SW480 (cell line): ENCODE results near the gene TMEM63B.
"Not testable (repeated sequence)": the region's sequence is repeated elsewhere in the genome, so short reads cannot be mapped to it uniquely, and the experiment has no call there.

Experiments used
- DNase-seq: peaks from one replicate; pipeline ENCODE4 v3.0.0-alpha.2; 2016; ENCODE audit warnings: low spot score

TMEM63B gene

DNA sequence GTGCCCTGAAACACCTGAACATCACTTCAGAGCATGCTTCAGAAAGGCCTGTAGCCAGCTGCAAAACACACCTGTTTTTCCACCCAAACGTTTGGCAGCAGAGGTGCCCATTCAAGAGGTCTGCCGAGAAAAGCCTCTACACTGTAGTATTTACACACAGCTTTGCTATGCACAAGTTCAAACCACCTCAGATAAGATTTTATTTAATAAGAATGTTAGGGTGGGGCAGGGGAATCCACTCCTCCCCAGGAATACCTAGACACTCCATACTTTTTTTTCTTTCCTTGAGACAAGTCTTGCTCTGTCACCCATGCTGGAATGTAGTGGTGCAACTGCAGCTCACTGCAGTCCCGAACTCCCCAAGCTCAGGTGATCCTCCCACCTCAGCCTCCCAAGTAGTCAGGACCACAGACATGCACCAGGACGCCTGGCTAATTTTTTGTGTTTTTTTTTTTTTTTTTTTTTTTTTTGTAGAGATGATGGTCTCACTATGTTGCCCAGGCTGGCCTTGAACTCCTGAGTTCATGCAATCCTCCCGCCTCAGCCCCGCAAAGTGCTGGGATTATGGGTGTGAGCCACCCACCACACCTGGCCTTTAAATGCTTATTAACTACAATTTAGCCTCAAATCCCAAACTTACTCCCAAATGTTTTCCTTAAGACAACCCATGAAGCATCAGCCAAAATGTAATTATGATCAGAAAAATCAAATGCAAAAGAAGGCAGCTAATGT lies 9.8 kb upstream of the TMEM63B start:
- DNase-seq = no peak

DNA sequence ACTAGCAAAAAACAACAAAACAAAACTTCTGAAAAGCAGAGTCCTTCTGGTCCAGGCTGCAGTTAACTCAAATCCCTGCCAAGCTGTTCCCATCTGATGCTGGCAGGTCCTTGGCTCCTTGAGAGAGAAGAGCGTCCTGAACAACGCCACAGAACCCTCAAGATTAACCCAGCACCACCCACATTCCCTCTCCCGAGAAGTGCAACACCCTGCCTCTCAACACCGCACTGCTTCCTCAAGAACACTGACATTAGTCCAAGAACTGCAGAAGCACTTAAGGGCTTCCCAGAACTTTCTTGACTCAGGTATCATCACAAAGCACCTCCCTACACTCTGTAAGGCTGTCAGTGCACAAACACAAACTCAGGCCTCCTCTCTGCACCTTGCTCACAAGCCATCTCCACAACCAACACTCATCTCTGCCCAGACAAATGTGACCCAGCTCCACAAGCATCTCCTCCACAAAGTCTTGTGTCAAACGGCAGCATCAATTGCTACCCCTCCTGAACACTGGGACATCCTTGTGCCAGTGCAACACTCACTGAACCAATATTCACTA lies 7.6 kb upstream of the TMEM63B start:
- DNase-seq = no peak

DNA sequence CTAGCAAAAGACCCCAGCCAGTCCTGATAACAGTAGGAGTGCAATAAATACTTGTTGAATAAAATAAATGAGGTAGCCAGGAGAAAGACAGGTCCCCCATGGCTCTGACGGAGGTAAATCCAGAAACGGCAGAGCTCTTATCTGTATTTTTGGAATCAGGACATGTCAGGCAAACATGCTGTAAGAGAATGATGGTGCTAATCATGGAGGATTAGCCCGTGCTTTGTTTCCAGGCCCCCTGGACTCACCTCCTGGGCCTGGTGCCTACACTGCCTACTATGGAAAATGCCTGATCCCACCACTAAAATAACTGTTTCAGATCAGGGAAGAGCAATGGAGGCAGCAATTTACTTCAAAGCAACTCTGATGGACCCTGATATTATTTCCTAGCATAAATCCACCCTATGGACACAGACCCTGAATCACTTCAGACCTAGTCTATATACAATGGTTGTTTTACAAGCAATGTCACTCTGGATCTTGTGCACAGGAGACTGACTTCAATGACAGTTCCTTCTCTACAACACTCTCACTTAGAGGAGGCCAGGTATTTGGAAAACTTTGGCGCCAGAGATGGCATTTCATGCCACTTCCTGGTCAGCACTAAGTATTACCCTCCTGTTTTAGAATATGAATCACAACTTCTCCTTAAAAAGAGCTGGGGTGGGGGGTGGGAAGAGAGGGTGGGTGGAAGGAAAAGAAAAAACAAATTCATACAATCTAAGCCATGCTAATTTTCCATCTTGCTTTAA lies 6.5 kb upstream of the TMEM63B start:
- no peak for DNase-seq

DNA sequence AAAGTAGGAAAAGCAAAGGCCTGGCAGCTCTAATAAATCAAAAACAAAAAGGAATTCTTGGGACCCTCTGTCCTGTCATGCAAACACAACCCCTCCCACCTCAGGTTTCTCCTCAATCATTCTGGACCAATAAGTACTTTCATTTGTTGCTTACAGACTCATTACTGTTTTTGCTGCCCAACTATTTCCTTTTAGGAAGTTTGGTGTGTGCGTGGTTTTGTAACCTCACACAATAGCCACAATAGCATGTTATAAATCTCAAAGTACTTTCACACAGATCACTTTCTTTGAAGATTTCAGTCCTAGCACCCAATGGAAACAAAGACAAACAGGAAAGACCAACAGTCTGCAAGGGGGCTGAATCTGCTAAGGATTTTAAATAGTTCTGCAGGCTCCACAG lies 4.6 kb upstream of the TMEM63B start:
- DNase-seq = no peak

DNA sequence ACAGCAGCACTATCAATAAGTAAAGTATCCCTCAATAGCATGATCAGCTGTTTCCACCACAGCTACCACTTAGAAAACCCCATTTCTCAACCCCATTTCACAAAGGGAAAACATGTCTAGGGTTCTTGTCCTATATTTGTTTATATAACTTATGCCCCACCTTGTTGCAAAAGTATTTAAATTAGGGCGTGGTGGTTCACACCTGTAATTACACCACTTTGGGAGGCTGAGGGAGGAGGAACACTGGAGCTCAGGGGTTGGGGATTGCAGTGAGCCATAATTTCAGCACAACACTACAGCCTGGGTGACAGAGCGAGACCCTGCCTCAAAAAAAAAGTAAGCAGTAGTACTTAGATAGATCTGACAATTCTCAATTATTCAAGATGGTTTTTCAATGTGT lies 3.8 kb upstream of the TMEM63B start:
- no peak for DNase-seq

DNA sequence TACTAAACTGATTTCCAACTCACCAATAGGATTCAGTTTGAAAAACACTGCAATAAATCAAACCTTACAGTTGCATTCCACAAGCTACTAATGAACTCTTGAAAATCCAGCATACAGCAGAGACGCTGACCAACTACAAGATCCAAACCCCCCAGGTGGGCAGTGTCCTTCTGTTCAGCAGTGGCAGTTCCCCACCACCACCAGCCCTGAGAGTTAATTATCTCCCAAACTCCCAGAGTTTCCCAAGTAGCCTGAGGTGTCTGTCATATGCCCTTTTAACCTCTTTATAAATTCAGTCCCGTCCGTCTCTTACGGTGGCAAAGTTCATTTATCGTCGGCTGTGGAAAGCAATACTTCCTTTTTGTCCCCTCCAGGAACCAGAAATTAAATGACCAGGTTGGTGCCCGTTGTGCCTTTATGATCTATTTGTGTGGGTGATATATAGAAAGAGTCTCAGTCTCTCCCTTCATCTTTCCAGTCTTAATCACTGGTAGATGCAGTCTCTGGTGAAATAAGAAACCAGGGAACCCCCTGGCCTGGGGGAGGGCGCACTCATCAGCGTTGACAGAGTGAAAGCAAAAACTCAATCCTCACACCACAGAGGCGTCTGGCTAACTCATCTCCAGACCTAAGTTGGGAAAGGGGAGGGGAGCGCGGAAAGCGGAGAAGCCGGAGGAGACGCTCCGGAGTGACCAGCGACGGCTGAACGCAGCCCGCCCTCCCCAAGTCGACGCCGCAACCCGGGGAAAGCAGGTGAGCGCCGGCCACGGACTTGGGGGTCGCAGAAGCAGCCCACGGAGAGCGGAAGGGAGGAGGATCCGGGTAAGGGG lies 819 bp upstream of the TMEM63B start:
- DNase-seq = peak; percentile 55

DNA sequence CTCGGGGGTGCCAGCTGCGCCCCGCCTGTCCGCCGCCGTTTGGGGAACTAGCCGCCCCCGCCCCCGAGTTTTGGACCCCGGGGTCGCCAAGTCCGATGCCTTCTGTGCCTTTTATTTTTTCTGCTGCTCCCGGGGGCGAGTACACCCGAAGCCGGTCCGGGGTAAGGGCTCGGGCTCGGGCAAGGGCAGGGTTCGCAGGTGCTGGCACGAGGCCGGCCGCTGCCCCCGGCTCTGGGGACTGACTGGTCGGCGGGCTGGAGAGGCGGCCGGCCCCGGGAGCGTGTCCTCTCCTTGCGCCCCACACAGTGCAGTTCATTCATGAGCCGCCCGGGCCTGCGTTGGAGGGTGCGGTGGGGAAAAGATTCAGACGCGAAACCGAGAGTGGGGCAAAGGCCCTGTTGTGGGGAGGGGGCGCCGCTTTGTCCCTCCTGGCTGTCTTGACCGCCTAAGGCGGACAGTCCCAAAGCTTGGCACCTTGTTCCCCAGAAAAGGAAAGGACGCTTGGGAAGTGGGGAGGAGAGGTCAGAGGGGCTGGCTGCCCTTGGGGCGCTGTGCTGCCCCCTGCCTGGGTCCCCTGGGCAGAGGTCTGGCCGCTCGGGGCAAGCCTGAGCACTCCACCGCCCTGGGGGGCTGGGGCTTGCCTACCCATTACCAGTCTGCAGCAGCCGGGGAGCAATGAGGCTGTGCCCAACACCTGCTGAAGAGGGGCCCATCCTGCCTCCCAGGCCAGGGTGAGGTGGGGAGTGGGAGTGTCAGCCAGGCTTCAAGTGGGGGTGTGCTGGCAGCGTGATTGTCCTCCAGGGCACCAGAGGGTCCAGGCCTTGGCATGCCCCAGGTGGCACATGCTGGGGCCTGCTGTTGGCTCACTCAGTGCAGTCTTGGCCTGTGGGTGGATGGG lies 915 bp downstream of the TMEM63B start:
- DNase-seq = peak; percentile 23

DNA sequence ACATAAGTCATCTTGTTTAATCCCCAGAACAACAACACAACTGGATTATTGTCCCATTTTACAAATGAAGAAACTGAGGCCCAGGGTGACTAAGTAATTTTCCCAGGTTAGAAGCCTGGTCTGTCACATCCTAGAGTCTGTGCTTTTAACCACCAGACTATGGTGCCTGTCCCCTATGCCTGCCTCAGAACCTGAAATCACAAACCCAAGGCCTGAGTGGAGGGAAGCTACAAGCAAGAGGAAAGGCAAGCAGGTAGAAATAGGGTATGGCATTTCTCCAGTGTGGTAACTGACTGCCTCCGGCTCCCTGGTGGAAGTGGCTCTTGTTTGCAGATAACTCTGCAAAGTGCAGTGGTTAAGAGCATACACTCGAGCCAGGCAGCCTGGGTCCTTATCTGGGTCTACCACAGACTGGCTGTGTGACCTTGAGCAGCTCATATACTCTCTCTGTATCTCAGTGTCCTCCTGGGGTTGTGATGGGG lies 2.5 kb downstream of the TMEM63B start:
- no peak for DNase-seq

DNA sequence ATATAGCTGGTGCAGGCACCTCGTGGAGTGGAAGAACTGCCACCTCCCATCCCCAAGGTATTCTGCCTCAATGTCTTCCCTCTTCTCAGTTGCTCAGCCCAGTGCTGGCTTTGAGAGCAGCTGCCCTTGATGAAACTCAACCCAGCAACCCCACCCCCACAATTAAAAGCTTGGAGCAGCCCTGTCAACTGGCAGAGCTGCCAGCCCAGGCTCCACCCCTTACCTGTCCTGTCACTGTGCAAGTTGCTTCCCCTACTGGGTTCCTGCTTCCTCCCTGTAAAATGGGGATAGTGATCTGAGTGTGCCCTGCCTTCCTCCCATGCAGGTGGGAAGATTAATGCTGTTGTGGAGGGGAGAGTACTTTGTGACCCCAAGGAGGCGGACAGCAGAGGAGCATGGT lies 4.5 kb downstream of the TMEM63B start:
- no peak for DNase-seq

DNA sequence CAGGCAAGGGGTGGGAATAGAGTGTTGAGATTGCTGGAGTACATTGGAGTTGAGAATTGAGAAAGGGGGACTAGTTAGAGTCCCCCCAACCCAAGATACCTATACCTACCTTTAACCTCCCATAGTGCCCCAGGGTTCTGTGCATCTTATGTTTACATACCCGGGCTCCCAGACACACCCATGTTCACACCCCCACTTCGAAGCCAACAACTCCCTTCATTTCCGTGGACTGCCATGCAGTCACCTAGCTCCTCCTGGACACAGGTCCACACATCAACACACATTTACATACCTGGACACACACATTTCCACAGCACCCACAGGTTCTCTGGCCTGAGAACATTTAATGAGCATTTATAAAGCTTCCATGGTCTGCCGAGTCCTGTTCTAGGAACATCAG lies 5.1 kb downstream of the TMEM63B start:
- DNase-seq = no peak

DNA sequence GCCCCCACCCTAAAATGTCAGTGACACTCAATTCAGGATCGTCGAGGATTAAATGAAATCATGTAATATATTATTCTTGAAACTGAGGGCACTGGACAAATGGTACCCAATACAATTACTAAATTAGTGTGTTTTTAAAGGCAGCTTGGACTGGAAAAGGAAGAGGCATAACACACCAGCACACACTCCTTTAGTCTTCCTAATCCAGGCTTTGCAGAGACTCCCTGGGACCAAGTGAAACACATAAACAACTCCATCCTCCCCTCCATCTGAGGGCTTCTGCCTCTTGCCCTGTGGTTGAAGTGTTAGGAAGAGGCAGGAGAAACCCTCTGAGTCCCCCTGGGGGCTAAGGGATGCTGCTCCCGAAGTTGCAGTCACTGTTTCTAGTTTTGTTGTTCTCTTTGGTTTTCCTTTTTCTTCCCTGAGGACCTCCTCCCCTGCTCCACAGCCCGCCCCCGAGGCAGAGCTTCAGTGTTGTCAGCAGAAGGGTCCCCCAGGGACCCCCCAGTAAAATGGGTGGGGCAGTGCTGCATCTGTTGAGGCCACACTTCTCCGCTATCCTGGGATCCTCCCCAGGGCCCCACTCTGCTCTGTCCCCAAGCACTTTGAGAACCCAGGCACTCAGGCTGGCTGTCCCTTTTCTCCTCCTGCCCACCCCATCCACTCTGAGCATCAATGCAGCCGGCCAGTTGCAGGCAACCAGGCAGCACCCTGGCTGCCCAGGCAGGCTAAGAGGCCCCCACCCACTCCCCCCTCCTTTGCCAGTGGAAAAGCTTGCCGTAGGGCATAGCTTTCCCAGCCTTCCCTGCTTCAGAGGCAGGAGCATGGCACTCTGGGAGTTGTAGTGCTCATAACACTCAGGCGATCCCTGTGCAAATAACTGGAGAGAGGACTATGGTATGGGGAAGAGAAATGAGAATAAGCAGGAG lies 5.9 kb downstream of the TMEM63B start:
- DNase-seq = peak; percentile 29

DNA sequence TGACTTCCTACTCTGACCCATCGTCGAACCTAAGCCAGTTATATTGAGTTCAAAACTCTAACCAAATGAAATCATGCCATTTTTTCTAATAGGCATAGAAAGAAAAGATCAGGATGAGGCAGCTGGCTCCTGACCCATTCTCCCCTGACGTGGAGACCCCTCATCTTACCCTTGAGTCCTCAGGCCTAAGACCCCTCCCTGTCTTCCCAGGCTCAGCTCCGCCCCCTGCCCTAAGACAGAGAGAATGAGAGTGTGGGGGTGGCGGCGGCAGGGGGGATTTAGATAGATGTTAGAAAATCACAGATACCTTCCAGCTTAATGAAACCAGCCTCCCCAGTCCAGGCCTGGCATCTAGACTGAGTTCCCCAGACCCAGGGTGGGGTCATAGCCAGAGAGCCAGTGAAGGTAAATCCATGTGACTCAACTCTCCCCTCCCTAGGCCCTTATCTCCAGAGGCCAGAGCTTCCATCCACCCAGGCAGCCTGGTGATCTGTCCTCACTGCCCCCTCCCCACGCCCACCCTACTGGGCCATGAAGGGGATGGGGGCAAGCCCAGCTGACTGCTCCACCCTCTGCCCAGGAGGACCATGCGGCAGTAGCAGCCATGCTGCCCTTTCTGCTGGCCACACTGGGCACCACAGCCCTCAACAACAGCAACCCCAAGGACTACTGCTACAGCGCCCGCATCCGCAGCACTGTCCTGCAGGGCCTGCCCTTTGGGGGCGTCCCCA lies 6.8 kb downstream of the TMEM63B start:
- no peak for DNase-seq

DNA sequence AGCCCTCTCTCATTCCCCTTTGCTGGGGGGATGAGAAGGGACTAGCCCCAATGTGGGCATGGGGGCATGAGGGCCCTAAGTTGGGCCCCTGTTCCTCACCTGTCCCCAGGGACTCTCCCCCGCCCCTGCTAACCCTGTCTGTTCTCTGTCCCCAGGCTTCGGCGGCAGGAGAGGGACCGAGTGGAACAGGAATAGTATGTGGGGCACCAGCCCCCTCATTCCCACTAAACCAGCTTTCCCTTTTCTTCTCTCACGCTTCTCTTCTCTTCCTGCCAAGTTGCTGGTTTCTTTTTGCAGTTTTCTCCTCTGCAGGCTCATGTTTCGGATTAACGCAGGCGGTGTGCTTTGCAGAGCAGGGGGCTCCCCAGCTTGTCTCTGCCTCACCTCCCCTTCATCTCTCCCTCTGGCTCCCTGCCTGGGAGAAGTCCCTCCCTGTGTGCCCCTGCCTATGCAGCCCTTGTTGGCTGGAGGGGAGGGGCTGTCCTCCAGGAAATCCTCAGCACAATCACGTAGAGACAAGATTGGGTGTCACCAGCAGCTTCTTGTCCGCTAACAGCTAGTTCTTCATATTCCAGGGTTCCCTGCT lies 7.9 kb downstream of the TMEM63B start:
- DNase-seq = no peak

DNA sequence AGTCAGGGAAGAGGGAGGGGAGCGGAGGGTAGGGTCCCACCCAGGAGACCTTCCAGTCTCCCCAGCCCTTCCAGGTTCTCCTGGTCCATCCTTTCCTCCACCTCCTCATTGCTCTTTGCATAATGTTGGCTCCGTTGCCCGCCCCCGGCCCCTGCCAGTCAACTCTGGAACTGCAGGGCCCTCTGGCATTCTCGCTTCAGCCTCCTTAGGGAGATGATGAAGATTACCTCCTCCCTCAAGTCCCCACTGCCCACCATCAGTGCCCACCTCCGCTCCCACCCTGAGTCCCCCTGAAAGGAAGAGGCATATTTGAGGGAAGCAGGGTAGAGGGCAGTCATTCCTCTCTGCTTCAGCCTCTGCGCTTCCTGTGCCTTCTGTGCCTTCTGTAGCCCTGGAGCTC lies 8.5 kb downstream of the TMEM63B start:
- DNase-seq = no peak

DNA sequence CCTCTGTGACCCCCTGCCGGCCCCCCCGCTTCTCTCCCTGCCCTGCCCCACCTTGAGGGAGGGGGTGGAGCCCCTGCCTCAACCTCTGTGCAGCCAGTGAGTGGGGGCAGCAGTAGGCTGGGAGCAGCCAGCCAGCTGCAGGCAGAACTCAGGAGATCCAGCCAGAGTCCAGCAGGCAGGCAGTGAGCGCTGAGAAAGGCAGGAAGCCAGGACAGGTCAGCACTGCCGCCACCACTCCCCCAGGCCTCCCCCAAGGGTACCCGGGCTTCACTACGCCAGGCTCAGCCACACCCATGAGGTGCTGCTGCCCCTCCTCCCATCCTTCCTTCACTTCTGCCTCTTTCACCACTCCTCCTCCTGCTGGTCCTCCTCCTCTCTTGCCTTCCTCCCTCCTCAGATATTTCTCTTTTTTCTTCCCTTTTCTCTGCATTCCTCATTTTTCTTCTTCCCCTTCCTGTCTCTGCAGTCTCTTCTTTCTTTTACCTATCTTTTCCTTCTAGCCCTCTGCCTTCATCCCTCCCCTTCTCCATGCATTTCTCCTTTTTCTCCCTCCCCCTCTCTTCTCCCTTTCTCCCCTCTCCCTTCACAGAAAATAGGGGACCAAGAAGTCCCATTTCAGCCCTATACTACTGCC lies 11.5 kb downstream of the TMEM63B start:
- no peak for DNase-seq

DNA sequence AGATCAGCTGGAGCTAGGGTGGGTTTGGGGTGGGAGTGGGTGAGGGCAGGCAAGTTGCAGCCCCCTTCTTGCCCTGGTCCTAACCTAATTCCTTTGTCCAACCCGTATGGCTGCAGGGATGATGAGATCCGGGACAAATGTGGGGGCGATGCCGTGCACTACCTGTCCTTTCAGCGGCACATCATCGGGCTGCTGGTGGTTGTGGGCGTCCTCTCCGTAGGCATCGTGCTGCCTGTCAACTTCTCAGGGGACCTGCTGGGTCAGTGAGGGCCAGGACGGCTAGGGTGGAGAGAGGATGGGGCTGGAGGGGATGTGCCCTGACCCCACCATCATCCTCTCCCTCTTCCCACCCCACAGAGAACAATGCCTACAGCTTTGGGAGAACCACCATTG lies 12.0 kb downstream of the TMEM63B start:
- DNase-seq = no peak

DNA sequence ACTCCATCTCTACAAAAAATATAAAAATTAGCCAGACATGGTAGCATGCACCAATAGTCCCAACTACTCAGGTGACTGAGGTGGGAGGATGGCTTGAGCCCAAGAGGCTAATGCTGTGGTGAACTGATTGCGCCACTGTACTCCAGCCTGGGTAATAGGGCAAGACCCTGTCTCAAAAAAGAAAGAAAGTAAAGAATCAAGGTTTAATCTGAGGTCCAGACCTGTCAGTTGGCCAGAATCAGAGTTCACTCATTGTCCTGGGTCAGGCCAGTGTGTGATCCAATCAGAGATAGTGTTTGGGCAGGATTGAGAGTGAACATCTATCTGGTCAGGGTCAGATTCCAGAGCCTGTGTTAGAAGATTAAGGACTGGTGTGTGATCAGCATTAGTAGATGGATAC lies 15.5 kb downstream of the TMEM63B start:
- no peak for DNase-seq

DNA sequence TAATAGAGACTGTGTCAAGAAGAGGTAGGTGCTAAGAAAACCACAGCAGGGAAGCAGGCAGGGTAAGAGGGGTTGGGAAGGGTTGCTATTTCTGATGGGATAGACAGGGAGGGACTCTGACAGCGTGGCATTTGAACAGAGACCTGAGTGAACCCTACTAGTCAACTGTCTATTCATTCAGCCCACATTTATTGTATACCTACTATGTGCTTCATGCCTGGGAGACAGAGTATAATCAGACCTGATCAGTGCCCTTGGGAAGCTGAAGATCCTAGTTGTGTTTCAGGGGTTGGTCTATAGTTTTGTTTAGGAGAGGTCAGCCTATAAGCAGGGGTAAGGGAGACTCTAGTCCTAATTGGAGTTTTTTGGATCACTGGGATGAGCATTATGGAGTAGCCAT lies 16.4 kb downstream of the TMEM63B start:
- DNase-seq = no peak

DNA sequence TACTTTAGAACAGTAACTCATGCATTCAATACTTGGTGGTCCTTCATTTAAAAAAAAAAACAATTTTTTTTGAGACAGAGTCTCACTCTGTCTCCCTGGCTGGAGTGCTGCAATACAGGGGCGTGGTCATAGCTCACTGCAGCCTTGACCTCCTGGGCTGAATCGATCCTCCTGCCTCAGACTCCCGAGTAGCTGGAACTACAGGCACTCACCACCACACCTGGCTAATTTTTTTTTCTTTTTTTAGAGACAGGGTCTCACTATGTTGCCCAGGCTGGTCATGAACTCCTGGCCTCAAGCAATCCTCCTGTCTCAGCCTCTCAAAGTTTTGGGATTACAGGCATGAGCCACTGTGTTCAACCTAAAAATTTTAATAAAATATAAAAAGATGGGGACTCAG lies 17.2 kb downstream of the TMEM63B start:
- not testable (repeated sequence) for DNase-seq
